ENCODE measurements around the gene VPS11. TPM values are rescaled to one million over a fixed set of nuclear protein-coding genes. Genes with fewer than 3 reads are reported as not detected.

VPS11 gene
- total RNA-seq, 4 donors from 2014 or later, result 37.2 to 57.2 (median 47.9) TPM

GRCh38 chr11:119116601-119117000, 49.0 kb downstream of the VPS11 start:
- Histone ChIP-seq H3K27ac (no peak overlapping the region), H3K4me3 (no peak overlapping the region), H3K36me3 (peaks cover 46% of the 10 kb centered on the region), H3K4me1 (peaks cover 9% of the 10 kb centered on the region), H3K9me3 (no peaks in the 10 kb centered on the region), H3K27me3 (no peaks in the 10 kb centered on the region)
- 83% methylated on average over 5 of the region's 5 CpGs for WGBS
- peak in 1 of 2 donors; percentile 51 for DNase-seq (ENCODE audit: low spot score in 2 of 2)
- TF ChIP-seq EP300 (IDR thresholded peaks at IDR 0.05), result no peak
- TF ChIP-seq POLR2AphosphoS5 (IDR thresholded peaks at IDR 0.05), result no peak

- no peak for TF ChIP-seq EP300 (IDR thresholded peaks at IDR 0.05)
- TF ChIP-seq POLR2A (IDR thresholded peaks at IDR 0.05), result no peak
- no peak for TF ChIP-seq CTCF (IDR thresholded peaks at IDR 0.05)
- TF ChIP-seq POLR2AphosphoS5 (IDR thresholded peaks at IDR 0.05), result no peak
- 94% methylated on average over 3 of the region's 3 CpGs for WGBS
- peaks cover 40% of the 10 kb centered on the region for H3K36me3 ChIP-seq
Observed at GRCh38 chr11:119117004-119117706, 49.5 kb downstream of the VPS11 start.

GRCh38 chr11:119118227-119118626, 50.6 kb downstream of the VPS11 start:
- peaks cover 29% of the 10 kb centered on the region for H3K36me3 ChIP-seq
- no peak overlapping the region for H3K4me3 ChIP-seq
- H3K27ac ChIP-seq, result no peak overlapping the region
- no peaks in the 10 kb centered on the region for H3K27me3 ChIP-seq
- WGBS, result 94% methylated on average over 5 of the region's 5 CpGs
- H3K9me3 ChIP-seq, result no peaks in the 10 kb centered on the region
- peaks cover 22% of the 10 kb centered on the region for H3K4me1 ChIP-seq
- DNase-seq (ENCODE audit: low spot score in 2 of 2), result no peak
- TF ChIP-seq EP300 (IDR thresholded peaks at IDR 0.05), result no peak
- no peak for TF ChIP-seq POLR2A (IDR thresholded peaks at IDR 0.05)
- no peak for TF ChIP-seq CTCF (IDR thresholded peaks at IDR 0.05)
- no peak for TF ChIP-seq POLR2AphosphoS5 (IDR thresholded peaks at IDR 0.05)

More at GRCh38 chr11:119117004-119117706, 49.5 kb downstream of the VPS11 start:
- Histone ChIP-seq H3K27ac (no peak overlapping the region), H3K4me3 (no peak overlapping the region), H3K9me3 (no peaks in the 10 kb centered on the region), H3K27me3 (no peaks in the 10 kb centered on the region), H3K4me1 (peaks cover 12% of the 10 kb centered on the region)
- no peak for DNase-seq (ENCODE audit: low spot score in 2 of 2)

- H3K27me3 ChIP-seq, result no peaks in the 10 kb centered on the region
- H3K4me3 ChIP-seq, result no peak overlapping the region
- H3K36me3 ChIP-seq, result peaks cover 24% of the 10 kb centered on the region
- 84% methylated on average over 1 of the region's 1 CpG for WGBS
- DNase-seq (ENCODE audit: low spot score in 2 of 2), result no peak
- H3K9me3 ChIP-seq, result no peaks in the 10 kb centered on the region
- peaks cover 24% of the 10 kb centered on the region for H3K4me1 ChIP-seq
- H3K27ac ChIP-seq, result no peak overlapping the region
- TF ChIP-seq POLR2AphosphoS5 (IDR thresholded peaks at IDR 0.05) (no peak), EP300 (IDR thresholded peaks at IDR 0.05) (no peak), POLR2A (IDR thresholded peaks at IDR 0.05) (no peak), CTCF (IDR thresholded peaks at IDR 0.05) (no peak)
Observed at GRCh38 chr11:119118946-119119345, 51.3 kb downstream of the VPS11 start.

GRCh38 chr11:119120639-119121007, 53.0 kb downstream of the VPS11 start:
- no peak for DNase-seq (ENCODE audit: low spot score in 2 of 2)
- Histone ChIP-seq H3K27ac (peak overlapping the region; percentile 85), H3K36me3 (peaks cover 20% of the 10 kb centered on the region), H3K4me1 (peaks cover 27% of the 10 kb centered on the region), H3K27me3 (no peaks in the 10 kb centered on the region), H3K9me3 (no peaks in the 10 kb centered on the region), H3K4me3 (peak overlapping the region; percentile 63)
- TF ChIP-seq POLR2AphosphoS5 (IDR thresholded peaks at IDR 0.05), result no peak
- no peak for TF ChIP-seq POLR2A (IDR thresholded peaks at IDR 0.05)
- no peak for TF ChIP-seq EP300 (IDR thresholded peaks at IDR 0.05)
- no peak for TF ChIP-seq CTCF (IDR thresholded peaks at IDR 0.05)
- 17% methylated on average over 5 of the region's 5 CpGs for WGBS
